ENCODE results near the gene ABCD3. TPM values are rescaled to one million over a fixed set of nuclear protein-coding genes. Genes with fewer than 3 reads are reported as not detected.
A peak's percentile ranks its signal among the peaks of the same experiment; 100 is the strongest.

ABCD3 gene
- total and polyA plus RNA-seq, 2 of the 4 experiments (the other 2 are of a cell fraction) = 13.6 to 32.6 TPM

- Histone ChIP-seq H4K5ac (ENCODE audit: low read depth, low read length) (no peak overlapping the region), H3K14ac (replicated peaks; ENCODE audit: low read depth, low read length) (peak overlapping the region; percentile 11), H3K9me3 (ENCODE audit: control insufficient read depth, insufficient read depth, low read length) (no peaks in the 10 kb centered on the region), H3K27ac (ENCODE audit: insufficient read depth, low read length) (no peak overlapping the region), H4K8ac (ENCODE audit: low read depth in 2 of 2, low read length in 2 of 2) (peak overlapping the region; percentile 56 to 91; a peak in 2 of 4 replicates), H2BK20ac (ENCODE audit: low read depth, low read length) (peak overlapping the region; percentile 30; the same call in 1 of the 2 replicates), H3K4me3 (ENCODE audit: insufficient read depth, low read depth, low read length) (peak overlapping the region; percentile 53; the same call in 1 of the 2 replicates), H4K20me1 (ENCODE audit: insufficient read depth, low read length) (peaks cover 34% of the 10 kb centered on the region), H3K9me1 (ENCODE audit: insufficient read depth, low read length) (peaks cover 2% of the 10 kb centered on the region; the same call in 1 of the 2 replicates), H3K4me1 (ENCODE audit: control insufficient read depth, insufficient read depth, low read length) (peaks cover 5% of the 10 kb centered on the region), H2BK120ac (ENCODE audit: low read depth, low read length) (peak overlapping the region; percentile 91; the same call in 1 of the 2 replicates), H4K91ac (ENCODE audit: insufficient read depth, low read depth, low read length) (peak overlapping the region; percentile 43; the same call in 1 of the 2 replicates), H3K18ac (ENCODE audit: low read depth, low read length) (peak overlapping the region; percentile 49; the same call in 1 of the 2 replicates), H3K27me3 (ENCODE audit: control insufficient read depth, insufficient read depth, low read length) (no peaks in the 10 kb centered on the region), H2BK5ac (ENCODE audit: low read depth, low read length, poor library complexity, severe bottlenecking) (peak overlapping the region; percentile 94), H3K79me1 (ENCODE audit: low read depth in 1 of 2, low read length in 2 of 2) (peaks cover 4 to 42% of the 10 kb centered on the region in 2 experiments; a peak in 2 of 4 replicates), H3K9ac (ENCODE audit: low read depth, low read length) (peak overlapping the region; percentile 83; the same call in 1 of the 2 replicates), H2AK5ac (ENCODE audit: low read depth, low read length) (no peak overlapping the region), H3K36me3 (ENCODE audit: control insufficient read depth, insufficient read depth, low read length) (peaks cover 21% of the 10 kb centered on the region), H3K23ac (ENCODE audit: low read depth, low read length) (peak overlapping the region; percentile 91; the same call in 1 of the 2 replicates), H3K4ac (ENCODE audit: low read depth, low read length) (peak overlapping the region; percentile 62; the same call in 1 of the 2 replicates), H3K4me2 (ENCODE audit: low read depth, low read length) (peak overlapping the region; percentile 65; the same call in 1 of the 2 replicates), H2AK9ac (replicated peaks; ENCODE audit: low read depth, low read length, poor library complexity) (no peak overlapping the region), H2AFZ (replicated peaks; ENCODE audit: low read length, poor library complexity) (no peak overlapping the region), H3K56ac (ENCODE audit: extremely low read depth, insufficient read depth, low read length) (peak overlapping the region; percentile 87; the same call in 1 of the 2 replicates), H2BK15ac (ENCODE audit: low read depth, low read length) (peak overlapping the region; percentile 26; the same call in 1 of the 3 replicates)
- in situ Hi-C loops (cut with MboI; ENCODE audit: low sequenced_read_pairs) (loop anchor here (5.0 kb wide), 1 partner anchor 64 kb away; no protein-coding TSS in a partner anchor), intact Hi-C loops (cut with micrococcal nuclease) (loop anchor here (5.0 kb wide), 1 partner anchor 134 kb away; no protein-coding TSS in a partner anchor), dilution Hi-C loops (cut with HindIII; ENCODE audit: low sequenced_read_pairs, unreplicated experiment) (loop anchor here (25.0 kb wide), 1 partner anchor 244 kb away; no protein-coding TSS in a partner anchor)
- WGBS, 2 experiments (ENCODE audit: extremely low coverage in 2 of 2, insufficient read length in 1 of 2) = 0% methylated on average over 1 of the region's 1 CpG; no CpG with 5 or more reads in 1 of the 2 experiments
- TF ChIP-seq CTCF (conservative IDR thresholded peaks at IDR 0.05; ENCODE audit: low read depth, low read length) = no peak
- TF ChIP-seq CHD1 (IDR thresholded peaks at IDR 0.05; ENCODE audit: low read depth, low read length) = no peak
- TF ChIP-seq BHLHE40 (IDR thresholded peaks at IDR 0.05; ENCODE audit: low read depth, low read length) = no peak
- no peak for TF ChIP-seq MAZ (IDR thresholded peaks at IDR 0.05; ENCODE audit: borderline replicate concordance, low read depth, low read length)
- no peak for TF ChIP-seq MXI1 (IDR thresholded peaks at IDR 0.05; ENCODE audit: borderline replicate concordance, low read depth, low read length)
- peak; percentile 56 for TF ChIP-seq CEBPB (IDR thresholded peaks at IDR 0.05; ENCODE audit: low read depth, low read length)
- TF ChIP-seq POLR2A (IDR thresholded peaks at IDR 0.05; ENCODE audit: low read depth, low read length) = peak; percentile 59; the same call in 1 of the 2 replicates
- no peak for TF ChIP-seq MAFK (IDR thresholded peaks at IDR 0.05; ENCODE audit: low read depth, low read length)
- TF ChIP-seq RAD21 (IDR thresholded peaks at IDR 0.05; ENCODE audit: low read length) = no peak
- TF ChIP-seq ELK1 (IDR thresholded peaks at IDR 0.05; ENCODE audit: borderline replicate concordance, low read depth, low read length) = no peak
- CTCF ChIA-PET = interaction anchor here (0.9 to 1.4 kb wide), 2 partner anchors 13 to 262 kb away, joined by 3 to 4 read pairs; no protein-coding TSS in a partner anchor
- DNase-seq (peak; percentile 69), ATAC-seq (ENCODE audit: low read depth) (no peak)
- BruUV-seq (replicated peaks) = no TSS peak
- POLR2A ChIA-PET (ENCODE audit: unreplicated experiment) = interaction anchor here (0.7 to 3.7 kb wide), 17 partner anchors 13 to 258 kb away, joined by 3 to 28 read pairs (median 8); no protein-coding TSS in a partner anchor
These were observed 124.8 kb downstream of the ABCD3 start for GRCh38 chr1:94543001-94543400.
